ENCODE measurements around the gene FOXO3.

FOXO3 gene

DNA sequence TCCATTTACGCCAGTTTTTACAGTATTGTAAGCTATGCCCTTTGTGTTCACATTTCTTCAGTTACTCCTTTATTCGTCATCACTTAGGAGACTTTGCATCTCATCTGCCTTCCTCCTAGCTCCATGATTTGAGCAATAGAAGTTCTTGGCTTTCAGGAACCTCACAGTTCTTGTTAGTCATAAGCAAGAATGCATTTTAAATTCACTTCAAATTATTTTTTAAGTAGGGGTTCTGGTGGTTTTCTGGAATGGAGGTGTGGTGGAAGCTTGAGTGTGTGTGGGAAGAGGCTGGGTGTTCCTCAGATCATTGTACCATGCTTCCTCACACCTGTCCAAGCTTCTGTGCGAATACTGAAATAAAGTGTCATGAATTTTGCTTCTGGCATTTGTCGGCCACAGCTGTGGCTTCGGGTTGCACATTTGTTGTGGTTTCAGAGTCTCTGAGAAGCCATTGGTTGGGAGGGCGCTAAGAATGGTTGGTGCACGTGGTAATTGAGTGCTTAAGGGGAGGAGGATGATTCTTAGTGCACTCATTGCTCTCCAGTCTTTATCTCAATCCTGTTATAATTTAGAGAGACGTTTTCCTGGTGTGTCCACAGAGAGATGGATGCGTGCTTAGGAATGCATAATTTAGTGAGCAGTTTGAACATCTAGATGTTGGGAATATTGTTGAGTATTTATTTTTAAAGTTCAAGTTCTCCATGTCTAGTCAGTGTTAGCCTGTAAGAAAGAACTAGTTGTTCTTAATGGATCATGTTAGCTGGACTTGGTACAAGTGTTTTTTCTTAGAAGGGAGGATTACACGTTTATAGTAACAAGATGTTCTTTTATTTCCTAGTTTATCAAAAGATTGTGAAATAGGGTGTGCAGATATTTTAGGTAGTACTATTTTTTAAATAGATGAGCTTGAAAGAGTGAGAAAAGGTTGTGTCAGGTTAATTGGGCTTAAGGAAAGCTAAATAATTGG is 31.9 kb downstream of the FOXO3 start:
- DNase-seq (ENCODE audit: low read depth, low spot score), result no peak
- peak overlapping the region; percentile 83 for H3K27ac ChIP-seq

GRCh38 chr6:108594151-108594550 is 33.4 kb downstream of the FOXO3 start:
- no peak overlapping the region for H3K27ac ChIP-seq
- DNase-seq (ENCODE audit: low read depth, low spot score), result no peak

DNA sequence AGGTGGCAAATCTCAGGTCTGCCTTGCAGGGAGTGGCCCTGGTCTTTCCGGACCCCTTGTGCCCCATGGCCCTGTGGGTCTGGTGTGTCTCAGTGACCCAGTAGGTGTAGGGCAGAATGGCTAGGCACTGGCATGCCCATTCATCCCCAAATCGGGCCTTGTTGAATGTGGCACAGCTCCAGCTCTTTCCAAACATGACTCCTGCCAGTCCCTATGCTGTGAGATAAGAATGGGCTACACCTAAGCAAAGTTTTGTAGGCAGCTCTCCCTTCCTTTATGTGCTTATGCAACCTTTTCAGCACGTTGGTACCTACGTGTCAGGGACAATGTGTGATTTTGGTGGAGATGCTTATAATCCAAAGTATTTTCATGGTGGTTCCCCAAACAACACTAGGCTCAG is 33.9 kb downstream of the FOXO3 start:
- DNase-seq (ENCODE audit: low read depth, low spot score), result no peak
- no peak overlapping the region for H3K27ac ChIP-seq

- peak overlapping the region; percentile 24 for H3K27ac ChIP-seq
- DNase-seq (ENCODE audit: low read depth, low spot score), result no peak
These were observed 36.2 kb downstream of the FOXO3 start for GRCh38 chr6:108596956-108597355.

DNA sequence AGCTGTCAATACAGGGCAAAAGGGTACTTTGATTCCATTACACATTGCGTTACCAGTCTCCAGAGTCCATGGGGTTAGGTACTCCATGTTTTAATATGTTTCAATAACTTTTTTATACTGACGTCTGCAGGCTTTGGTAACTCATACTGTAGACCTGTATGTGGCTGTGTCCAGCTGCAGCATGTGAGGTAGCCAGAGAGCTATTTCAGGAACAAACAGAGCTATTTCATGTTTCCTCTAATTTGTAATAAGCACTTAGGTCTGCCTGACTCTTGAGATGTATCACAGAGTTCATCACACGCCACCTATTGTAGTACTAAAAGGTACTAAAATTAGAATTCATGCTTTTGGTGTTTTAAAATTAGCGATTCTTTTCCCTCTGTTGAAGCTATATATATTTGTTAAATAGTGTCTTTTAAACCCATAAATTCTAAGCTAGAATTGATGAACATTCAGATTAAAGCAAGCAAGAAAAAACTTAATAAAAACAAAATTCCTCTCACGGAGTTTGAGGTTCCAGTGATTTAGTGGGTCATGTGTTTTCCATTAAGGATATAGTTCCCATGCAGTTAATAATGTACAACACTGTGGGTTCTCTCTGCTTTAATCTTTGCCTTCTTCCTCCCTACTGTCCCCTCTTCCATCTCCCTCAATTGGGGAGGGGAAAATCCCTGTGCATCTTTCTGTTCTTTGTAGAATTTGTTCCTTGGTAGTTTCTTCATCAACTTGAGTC is 37.0 kb downstream of the FOXO3 start:
- no peak for DNase-seq (ENCODE audit: low read depth, low spot score)
- no peak overlapping the region for H3K27ac ChIP-seq

DNA sequence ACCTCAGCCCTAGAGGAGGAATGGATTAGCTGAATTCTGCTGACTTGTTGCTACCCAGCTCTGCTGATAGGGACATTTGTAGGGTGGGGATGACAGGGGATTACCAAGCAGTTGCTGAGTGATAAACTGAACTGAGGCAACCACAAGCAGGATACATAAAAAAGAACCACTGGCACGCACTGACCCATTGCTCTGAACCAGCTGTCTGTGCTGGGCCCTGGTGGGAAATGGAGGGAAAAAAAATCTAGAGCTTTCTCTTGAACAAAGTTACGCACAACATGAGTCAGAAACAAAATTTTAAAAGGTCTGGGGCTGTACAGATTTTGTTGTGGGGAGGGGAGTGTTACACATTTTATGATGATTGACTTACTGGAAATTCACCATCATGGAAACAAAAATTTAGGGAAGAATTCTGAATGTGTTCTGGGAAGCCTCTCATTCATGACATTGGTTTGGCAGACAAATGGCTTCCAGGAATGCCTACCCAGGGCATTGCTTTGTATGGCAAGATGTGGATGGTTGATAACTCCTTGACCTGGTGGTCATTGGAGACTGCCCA is 37.7 kb downstream of the FOXO3 start:
- no peak overlapping the region for H3K27ac ChIP-seq
- DNase-seq (ENCODE audit: low read depth, low spot score), result no peak

GRCh38 chr6:108604156-108604555 is 43.4 kb downstream of the FOXO3 start:
- DNase-seq (ENCODE audit: low read depth, low spot score), result no peak
- H3K27ac ChIP-seq, result no peak overlapping the region

DNA sequence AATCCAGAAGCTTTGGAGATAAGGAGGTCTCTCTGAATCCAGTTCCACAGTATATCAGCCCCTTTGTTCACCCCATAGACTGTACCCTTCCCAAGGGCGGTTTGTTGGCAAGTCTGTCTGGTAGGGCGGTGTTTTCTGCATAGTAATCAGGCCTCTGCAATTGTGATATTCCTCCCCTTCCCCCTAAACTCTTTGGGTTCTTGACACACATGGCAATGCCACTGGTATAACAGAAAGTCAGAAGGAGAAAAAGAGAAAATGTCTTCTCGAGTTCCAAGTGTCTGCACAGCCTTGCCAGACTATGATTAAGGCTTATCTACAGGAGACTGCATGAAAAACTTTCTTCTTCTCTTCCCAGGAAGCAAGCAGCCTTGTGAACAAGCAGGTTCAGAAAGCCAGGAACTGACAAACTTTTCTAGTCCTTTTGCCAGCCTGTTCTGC is 45.6 kb downstream of the FOXO3 start:
- no peak overlapping the region for H3K27ac ChIP-seq
- DNase-seq (ENCODE audit: low read depth, low spot score), result no peak

DNA sequence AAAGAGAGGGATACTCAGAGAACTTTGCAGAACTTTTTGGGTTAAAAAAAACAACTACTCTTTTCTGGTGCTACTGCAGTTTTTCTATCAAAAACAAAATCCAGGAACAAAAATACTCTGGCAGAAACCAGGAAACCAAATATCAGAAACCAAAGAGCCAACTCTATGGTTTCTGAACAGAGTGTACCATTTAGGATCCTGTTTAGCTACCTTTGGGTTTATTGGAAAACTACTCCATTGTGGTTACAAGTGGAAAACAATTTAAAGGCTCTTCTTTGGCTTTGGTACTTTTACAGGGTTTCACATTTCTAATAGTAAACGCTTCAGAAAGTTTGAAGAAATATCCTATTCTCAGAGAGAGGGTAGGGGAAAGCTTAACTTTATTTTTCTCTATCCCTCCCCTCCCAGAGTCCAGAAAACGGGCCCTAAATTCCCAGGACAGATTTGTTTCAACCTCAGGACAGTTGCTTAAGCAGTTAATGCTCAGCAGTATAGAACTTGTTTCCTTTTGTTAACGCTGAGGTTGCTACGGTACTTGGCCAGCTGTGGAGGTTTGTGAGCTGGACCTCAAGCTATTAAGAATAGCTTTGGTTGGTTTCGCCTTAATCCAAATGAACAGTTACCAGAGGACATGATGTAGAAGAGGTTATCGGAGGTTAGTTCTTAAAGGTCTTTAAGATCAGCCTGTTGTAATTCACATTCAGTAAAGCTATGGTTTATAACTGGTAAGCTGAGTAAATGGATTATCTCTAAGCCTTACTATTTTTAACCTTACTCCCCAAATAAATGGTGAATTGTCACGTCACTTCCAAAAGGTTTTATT is 47.9 kb downstream of the FOXO3 start:
- peak overlapping the region; percentile 52 for H3K27ac ChIP-seq
- no peak for DNase-seq (ENCODE audit: low read depth, low spot score)

DNA sequence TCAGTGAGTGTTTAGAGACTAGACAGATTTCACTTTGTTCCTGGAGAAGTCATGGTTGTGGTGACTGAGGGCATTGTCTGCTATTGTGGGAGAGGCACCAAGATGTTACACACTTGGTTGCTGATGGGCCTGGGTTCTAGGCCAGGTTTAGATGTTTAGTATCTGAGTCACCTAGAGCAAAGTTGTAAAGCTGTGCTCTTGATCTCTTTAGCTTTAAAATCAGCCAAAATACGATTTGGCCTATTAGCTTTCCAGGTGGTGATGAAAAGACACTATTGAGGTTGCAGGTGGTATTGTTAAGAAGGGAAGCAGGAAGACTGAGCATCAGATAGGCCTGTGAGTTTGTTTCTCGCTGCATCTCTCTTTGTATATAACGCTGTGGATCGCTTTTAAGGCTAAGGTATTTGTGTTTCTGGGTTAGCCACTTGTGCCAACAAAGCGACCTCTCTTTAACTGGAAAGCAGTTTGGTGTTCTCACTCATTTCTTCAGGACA is 48.6 kb downstream of the FOXO3 start:
- no peak for DNase-seq (ENCODE audit: low read depth, low spot score)
- peak overlapping the region; percentile 52 for H3K27ac ChIP-seq

DNA sequence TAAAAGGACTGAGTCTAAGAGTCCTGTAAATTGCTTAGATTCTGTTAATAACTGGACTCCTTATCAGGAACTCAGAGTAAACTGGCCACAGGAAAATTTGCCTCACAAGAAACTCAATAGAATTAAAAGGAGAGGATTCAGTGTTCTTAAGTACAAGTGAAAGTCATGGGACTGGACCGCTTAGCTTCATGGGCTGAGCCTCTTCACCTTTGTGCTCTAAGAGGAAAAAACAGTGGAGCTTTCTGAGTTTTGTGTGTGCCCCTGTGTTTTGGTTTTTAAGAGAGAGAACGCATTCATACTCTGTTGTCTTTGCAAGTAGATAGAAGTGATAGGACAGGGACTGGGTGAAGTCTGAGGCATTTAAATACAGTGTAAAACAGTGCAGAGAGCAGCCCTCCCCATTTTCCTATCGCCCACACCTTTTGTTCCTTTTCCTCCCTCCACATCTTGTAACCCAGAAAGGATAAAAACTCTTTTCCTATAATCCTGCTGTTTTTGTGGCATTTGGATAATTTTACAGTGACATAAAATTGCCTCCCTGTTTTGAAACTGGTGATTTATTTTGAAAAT is 49.6 kb downstream of the FOXO3 start:
- no peak for DNase-seq (ENCODE audit: low read depth, low spot score)
- no peak overlapping the region for H3K27ac ChIP-seq

DNA sequence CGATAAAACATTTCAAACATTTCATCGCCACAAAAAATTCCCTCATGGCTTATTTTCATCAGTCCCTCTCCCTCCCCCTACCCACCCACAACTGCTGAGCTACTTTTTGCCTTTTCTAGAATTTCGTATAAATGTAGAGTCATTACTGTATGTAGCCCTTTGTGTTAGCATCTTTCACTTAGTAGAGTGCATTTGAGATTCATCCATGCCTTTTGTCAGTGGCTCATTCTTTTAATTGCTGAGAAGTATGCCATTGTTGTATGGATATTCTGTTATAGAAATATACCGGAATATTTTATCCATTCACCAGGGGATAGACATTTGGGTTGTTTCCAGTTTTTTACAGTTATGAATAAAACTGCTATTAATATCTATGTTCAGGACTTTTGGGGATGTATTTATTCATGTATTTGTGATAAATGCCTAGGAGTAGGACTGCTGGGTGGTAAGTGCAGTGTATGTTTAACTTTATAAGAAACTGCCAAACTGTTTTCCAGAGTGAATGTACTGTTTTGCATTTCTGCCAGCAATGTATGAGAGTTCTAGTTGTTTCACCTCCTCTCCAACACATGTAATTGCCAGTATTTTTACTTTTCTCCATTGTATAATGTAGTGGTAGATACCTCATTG is 50.4 kb downstream of the FOXO3 start:
- DNase-seq (ENCODE audit: low read depth, low spot score), result no peak
- no peak overlapping the region for H3K27ac ChIP-seq

DNA sequence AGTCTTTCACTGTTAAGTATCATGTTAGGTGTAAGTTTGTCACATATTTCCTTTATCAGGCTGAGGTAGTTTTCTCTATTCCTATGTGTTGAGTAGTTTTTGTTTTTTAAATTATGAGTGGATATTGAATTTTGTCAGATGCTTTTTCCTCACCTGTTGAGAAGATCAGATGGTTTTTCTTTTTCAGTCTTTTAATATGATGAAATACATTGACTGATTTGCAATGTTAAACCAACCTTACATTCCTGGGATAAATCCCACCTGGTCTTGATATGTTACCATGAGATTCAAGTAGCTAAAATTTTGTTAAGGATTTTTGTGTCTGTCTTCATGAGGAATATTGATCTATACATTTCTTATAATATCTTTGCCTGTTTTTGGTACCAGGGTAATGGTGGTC is 52.1 kb downstream of the FOXO3 start:
- H3K27ac ChIP-seq, result no peak overlapping the region
- no peak for DNase-seq (ENCODE audit: low read depth, low spot score)

- H3K27ac ChIP-seq, result no peak overlapping the region
- no peak for DNase-seq (ENCODE audit: low read depth, low spot score)
These were observed 55.8 kb downstream of the FOXO3 start for GRCh38 chr6:108616544-108616943.

GRCh38 chr6:108616973-108617372 is 56.3 kb downstream of the FOXO3 start:
- H3K27ac ChIP-seq, result no peak overlapping the region
- DNase-seq (ENCODE audit: low read depth, low spot score), result no peak

DNA sequence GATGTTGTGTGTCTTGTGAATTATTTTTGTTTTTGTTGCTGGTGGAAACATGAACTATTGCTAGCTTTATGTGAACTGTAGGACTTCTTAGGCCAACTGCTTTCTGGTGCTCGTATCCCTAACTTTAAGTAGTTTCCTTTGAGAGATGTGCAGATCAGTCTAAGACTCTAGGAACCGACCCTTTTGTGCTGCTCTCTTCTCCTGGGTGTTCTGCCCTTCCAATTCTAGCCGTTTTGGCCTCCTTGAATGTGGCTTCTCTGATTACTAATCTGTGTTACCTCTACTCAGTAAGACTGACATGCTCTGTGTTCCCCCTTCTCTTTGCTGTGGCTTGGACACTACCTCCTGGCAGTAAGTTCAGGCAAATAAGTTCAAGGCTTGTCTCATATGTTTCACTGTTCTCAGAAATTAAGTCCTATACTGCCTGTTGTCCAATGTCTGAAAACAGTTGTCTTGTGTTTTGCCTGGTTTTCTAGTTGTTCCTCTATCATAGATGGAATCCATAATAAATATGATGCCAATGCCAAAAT is 58.0 kb downstream of the FOXO3 start:
- no peak overlapping the region for H3K27ac ChIP-seq
- no peak for DNase-seq (ENCODE audit: low read depth, low spot score)

DNA sequence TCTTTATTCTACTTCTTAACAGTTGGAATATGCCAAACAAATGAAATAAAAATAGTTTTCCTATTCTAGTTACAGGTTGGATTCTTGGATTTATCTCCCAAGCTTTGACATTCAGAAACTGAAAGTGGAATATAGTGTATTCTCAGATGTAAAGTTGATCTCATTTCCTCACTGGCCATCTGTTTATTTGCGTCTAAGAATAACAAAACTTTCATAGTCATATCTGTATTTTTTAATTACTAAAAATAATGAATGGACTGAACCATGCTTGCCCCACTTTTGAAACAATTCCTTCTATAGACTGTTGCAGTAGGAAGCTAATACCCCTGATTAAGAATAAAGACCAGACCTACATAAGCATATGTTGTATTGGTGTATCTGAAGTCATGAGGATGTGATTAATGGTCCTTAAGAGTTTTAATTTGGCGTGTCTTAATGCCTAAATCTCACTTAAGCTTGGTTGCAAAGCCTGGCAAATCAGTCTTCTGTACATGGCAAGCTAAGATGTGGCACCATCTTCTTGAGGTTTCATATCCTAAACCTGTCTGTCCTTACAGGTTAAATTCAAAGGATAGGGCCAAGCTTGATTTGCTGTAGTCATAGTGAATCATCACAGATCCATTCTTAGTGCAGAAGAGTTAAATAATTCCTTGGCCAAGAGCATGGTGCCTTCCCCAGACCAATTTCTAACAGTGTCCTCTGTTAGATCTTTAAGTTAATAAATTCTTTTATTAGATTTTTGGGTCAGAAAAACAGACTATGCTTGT is 58.9 kb downstream of the FOXO3 start:
- no peak for DNase-seq (ENCODE audit: low read depth, low spot score)

GRCh38 chr6:108621117-108621516 is 60.4 kb downstream of the FOXO3 start:
- DNase-seq (ENCODE audit: low read depth, low spot score), result peak; percentile 59
- H3K27ac ChIP-seq, result peak overlapping the region; percentile 6

More for the DNA sequence above, 58.9 kb downstream of the FOXO3 start:
- peak overlapping the region; percentile 0 for H3K27ac ChIP-seq

All from epithelial cell of prostate (primary cell).